ENCODE measurements around the gene B4GALT6. TPM values are rescaled to one million over a fixed set of nuclear protein-coding genes. Genes with fewer than 3 reads are reported as not detected.

Gene B4GALT6
- total and polyA plus RNA-seq, 9 of the 15 experiments (the other 6 are each of a cell fraction or from before 2014, with no cell fraction given) = 0.03 to 0.27 (median 0.08) TPM

DNA sequence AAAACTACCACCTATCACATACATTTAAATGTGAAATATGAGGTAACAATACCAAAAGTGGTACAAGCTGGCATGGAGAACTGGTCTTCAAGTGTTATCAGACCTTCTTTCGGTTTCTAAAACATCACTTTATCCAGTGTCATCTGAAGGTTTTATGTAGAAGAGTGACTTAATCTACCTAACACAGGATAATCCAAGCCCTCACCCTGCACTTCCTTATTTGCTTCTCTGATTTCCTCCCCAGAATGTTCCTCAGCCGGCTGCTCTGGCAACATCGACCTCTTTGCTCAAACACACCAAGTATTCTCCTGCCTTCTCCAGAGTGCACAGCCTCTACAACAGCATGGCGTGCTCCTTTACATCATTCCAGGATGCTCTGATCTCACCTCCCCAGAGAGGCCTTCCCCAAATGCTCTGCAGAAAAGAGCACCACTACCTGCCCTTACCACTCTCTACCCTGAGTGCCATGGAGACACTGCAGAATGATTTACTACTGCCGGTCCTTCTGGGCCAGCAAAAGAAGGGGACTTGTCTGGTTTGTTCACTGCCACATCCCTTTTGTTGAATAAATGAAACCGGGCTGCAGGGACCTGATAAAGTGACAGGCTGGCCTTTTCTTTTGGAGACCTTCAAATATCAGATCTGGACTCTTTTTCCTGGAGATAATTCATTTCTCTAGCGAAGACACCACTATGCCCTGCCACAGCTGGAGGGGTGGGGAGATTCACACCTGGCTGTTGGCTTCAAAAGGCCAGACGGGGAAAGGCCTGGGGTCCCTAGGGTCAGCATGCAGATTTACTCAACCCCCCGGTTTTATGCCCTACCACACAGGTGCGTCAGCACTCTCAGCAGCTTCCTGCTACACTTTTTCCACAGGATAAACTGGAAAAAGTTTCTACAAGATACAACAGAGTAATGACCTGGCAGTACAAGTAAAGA, 50.7 kb downstream of the B4GALT6 start (continued):
- TF ChIP-seq ZFX (CRISPR knock-in tag; IDR thresholded peaks at IDR 0.05) (no peak), CBFA2T2 (conservative IDR thresholded peaks at IDR 0.05) (0 out of 2 replicates have a peak, but pooled peaks have one; percentile 26), TAL1 (IDR thresholded peaks at IDR 0.05) (peak; percentile 18; the same call in 1 of the 2 replicates), SP2 (IDR thresholded peaks at IDR 0.05; ENCODE audit: extremely low read depth, low read depth, low read length, poor library complexity, severe bottlenecking) (no peak), EZH2 (IDR thresholded peaks at IDR 0.05; ENCODE audit: borderline replicate concordance, low read depth, low read length) (no peak), SPI1 (IDR thresholded peaks at IDR 0.05; ENCODE audit: borderline replicate concordance, low read depth, low read length) (peak; percentile 82), ZNF764 (CRISPR knock-in tag; IDR thresholded peaks at IDR 0.05; ENCODE audit: low read depth) (no peak), EP300 (IDR thresholded peaks at IDR 0.05; ENCODE audit: low read length) (no peak), CBFA2T3 (IDR thresholded peaks at IDR 0.05) (peak; percentile 28), PHF20 (IDR thresholded peaks at IDR 0.05; ENCODE audit: partially characterized antibody) (no peak)
- TF ChIP-seq, protein P1, sequence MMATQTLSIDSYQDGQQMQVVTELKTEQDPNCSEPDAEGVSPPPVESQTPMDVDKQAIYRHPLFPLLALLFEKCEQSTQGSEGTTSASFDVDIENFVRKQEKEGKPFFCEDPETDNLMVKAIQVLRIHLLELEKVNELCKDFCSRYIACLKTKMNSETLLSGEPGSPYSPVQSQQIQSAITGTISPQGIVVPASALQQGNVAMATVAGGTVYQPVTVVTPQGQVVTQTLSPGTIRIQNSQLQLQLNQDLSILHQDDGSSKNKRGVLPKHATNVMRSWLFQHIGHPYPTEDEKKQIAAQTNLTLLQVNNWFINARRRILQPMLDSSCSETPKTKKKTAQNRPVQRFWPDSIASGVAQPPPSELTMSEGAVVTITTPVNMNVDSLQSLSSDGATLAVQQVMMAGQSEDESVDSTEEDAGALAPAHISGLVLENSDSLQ (IDR thresholded peaks at IDR 0.05) = peak; percentile 46
